Measurements from ENCODE around the gene VPS37C. TPM values are rescaled to one million over a fixed set of nuclear protein-coding genes. Genes with fewer than 3 reads are reported as not detected.

Gene VPS37C
- total and polyA plus RNA-seq, 3 experiments from 2014 or later, result 1.3 to 10.3 (median 8.4) TPM

DNA sequence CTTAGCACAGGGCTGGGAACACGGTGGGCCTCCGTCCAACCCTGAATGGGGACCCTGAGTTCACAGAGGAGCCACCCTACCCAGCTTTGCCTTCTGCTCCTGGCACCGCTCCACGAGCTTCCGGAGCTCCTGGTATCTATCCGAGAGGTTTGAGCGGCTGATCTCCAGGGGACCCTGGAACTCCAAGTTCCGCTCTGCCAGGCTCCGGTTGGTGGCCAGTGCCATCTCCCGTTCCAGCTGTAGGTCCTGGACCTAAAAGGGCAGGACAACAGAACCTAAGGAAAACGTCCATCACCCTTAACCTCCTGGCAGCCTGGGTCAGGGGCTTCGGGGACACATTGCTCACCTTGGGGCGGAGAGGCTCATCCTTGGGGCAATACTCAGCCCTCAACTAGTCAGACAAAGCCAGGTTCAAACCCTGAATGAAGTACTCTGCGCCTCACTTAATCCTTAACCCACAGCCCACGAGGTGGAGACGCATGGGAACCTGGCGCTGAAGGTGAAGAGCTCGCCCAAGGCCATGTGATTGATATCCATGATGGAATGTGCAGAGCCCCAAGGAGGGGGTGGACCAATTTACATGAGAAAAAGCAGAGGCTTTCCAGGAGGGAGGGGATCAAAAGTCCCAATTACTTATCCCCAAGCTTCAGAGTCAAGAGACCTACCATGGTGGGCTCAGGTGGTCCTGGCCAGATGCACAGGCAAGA is 27.1 kb downstream of the VPS37C start:
- peaks cover 0 to 36% (median 6%) of the 10 kb centered on the region in 3 donors for H3K36me3 Mint-ChIP-seq
- no peaks in the 10 kb centered on the region for H3K27me3 Mint-ChIP-seq
- H3K9me3 Mint-ChIP-seq, result no peaks in the 10 kb centered on the region
- H3K4me1 ChIP-seq (ENCODE audit: insufficient read depth, low read length), result peaks cover 17% of the 10 kb centered on the region
- H3K27me3 ChIP-seq (ENCODE audit: insufficient read depth, low read length, poor library complexity, severe bottlenecking), result no peaks in the 10 kb centered on the region
- POLR2A ChIA-PET, result no interaction called here
- no peak overlapping the region for H3K4me3 Mint-ChIP-seq
- no peak for DNase-seq
- no peak overlapping the region for H3K27ac ChIP-seq (ENCODE audit: low read depth, low read length)
- H3K27ac Mint-ChIP-seq, result peak overlapping the region in 1 of 8 donors; percentile 32
- no peaks in the 10 kb centered on the region for H3K36me3 ChIP-seq (ENCODE audit: insufficient read depth, low read length)
- CTCF ChIA-PET, result interaction anchor here (1.2 to 1.5 kb wide), 2 partner anchors 54 to 164 kb away, joined by 4 to 5 read pairs; no protein-coding TSS in a partner anchor
- H3K4me3 ChIP-seq (ENCODE audit: low read length), result no peak overlapping the region
- peaks cover 7 to 14% (median 11%) of the 10 kb centered on the region in 3 donors for H3K4me1 Mint-ChIP-seq
- H3K9me3 ChIP-seq (ENCODE audit: low read length), result no peaks in the 10 kb centered on the region

DNA sequence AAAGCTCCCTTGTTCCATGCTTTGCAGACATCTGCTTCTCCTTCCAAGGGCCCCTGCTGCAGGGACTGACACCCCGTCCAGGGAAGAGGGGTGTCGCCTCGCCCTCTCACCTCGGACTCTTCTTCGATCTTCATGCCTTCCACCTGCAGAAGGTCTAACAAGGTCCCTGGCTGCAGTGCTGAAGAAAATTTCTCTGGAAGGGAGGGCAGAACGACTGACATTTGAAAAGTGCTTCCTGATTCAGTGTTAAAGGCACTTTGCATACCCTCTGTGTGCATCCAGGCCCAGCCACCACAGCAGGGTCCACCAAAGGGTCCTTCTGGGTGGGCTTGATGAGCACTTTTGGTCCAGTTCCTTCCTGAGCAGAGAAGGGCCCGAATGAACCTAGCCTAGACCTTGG is 28.1 kb downstream of the VPS37C start:
- no peaks in the 10 kb centered on the region for H3K27me3 ChIP-seq (ENCODE audit: insufficient read depth, low read length, poor library complexity, severe bottlenecking)
- Mint-ChIP-seq H3K36me3 (peaks cover 0 to 31% (median 6%) of the 10 kb centered on the region in 3 donors), H3K4me1 (peaks cover 7 to 20% (median 11%) of the 10 kb centered on the region in 3 donors), H3K9me3 (no peaks in the 10 kb centered on the region), H3K27ac (peak overlapping the region in 1 of 8 donors; percentile 81), H3K27me3 (no peaks in the 10 kb centered on the region), H3K4me3 (no peak overlapping the region)
- no peaks in the 10 kb centered on the region for H3K9me3 ChIP-seq (ENCODE audit: low read length)
- no peak overlapping the region for H3K27ac ChIP-seq (ENCODE audit: low read depth, low read length)
- H3K36me3 ChIP-seq (ENCODE audit: insufficient read depth, low read length), result no peaks in the 10 kb centered on the region
- peaks cover 19% of the 10 kb centered on the region for H3K4me1 ChIP-seq (ENCODE audit: insufficient read depth, low read length)
- ChIA-PET POLR2A (no interaction called here), CTCF (interaction anchor here (1.5 to 2.0 kb wide), 4 partner anchors 11 to 302 kb away, joined by 4 to 12 read pairs (median 4); no protein-coding TSS in a partner anchor)
- no peak for DNase-seq
- no peak overlapping the region for H3K4me3 ChIP-seq (ENCODE audit: low read length)

DNA sequence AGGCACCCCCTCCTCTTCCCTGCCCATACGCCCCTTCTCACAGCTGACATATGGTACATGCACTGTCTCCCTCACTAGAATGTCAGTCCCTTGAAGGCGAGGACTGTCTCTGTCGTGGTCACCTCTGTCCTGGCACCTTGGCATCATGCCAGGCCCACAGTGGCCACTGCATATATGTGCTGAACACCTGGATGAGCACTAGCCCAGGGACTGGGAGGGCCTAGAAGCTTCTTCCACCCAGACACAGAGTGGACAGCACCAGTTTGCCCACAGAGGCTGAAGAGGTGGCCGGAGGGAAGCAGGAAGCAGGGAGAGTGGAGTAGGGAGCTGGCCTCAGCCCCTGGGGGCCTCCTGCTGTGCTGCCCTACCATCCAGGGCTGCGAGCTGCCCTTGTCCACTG is 28.6 kb downstream of the VPS37C start:
- POLR2A ChIA-PET, result interaction anchor here (0.5 kb wide), 1 partner anchor 20 kb away, joined by 3 read pairs; no protein-coding TSS in a partner anchor
- no peaks in the 10 kb centered on the region for H3K36me3 ChIP-seq (ENCODE audit: insufficient read depth, low read length)
- no peak for DNase-seq
- CTCF ChIA-PET, result interaction anchor here (1.3 to 2.0 kb wide), 4 partner anchors 12 to 302 kb away, joined by 3 to 12 read pairs (median 4); no protein-coding TSS in a partner anchor
- H3K27ac Mint-ChIP-seq, result peak overlapping the region in 1 of 8 donors; percentile 81
- H3K27me3 ChIP-seq (ENCODE audit: insufficient read depth, low read length, poor library complexity, severe bottlenecking), result no peaks in the 10 kb centered on the region
- no peaks in the 10 kb centered on the region for H3K9me3 Mint-ChIP-seq
- H3K4me3 Mint-ChIP-seq, result no peak overlapping the region
- no peak overlapping the region for H3K27ac ChIP-seq (ENCODE audit: low read depth, low read length)
- no peak overlapping the region for H3K4me3 ChIP-seq (ENCODE audit: low read length)
- peaks cover 19% of the 10 kb centered on the region for H3K4me1 ChIP-seq (ENCODE audit: insufficient read depth, low read length)
- H3K36me3 Mint-ChIP-seq, result peaks cover 0 to 33% (median 7%) of the 10 kb centered on the region in 3 donors
- H3K4me1 Mint-ChIP-seq, result peaks cover 6 to 20% (median 11%) of the 10 kb centered on the region in 3 donors
- H3K9me3 ChIP-seq (ENCODE audit: low read length), result no peaks in the 10 kb centered on the region
- no peaks in the 10 kb centered on the region for H3K27me3 Mint-ChIP-seq

- H3K4me3 ChIP-seq (ENCODE audit: low read length), result no peak overlapping the region
- peaks cover 0 to 33% (median 2%) of the 10 kb centered on the region in 3 donors for H3K36me3 Mint-ChIP-seq
- H3K4me1 Mint-ChIP-seq, result peaks cover 5 to 20% (median 11%) of the 10 kb centered on the region in 3 donors
- no peaks in the 10 kb centered on the region for H3K27me3 ChIP-seq (ENCODE audit: insufficient read depth, low read length, poor library complexity, severe bottlenecking)
- peaks cover 19% of the 10 kb centered on the region for H3K4me1 ChIP-seq (ENCODE audit: insufficient read depth, low read length)
- H3K9me3 Mint-ChIP-seq, result no peaks in the 10 kb centered on the region
- H3K36me3 ChIP-seq (ENCODE audit: insufficient read depth, low read length), result peaks cover 4% of the 10 kb centered on the region
- H3K4me3 Mint-ChIP-seq, result no peak overlapping the region
- DNase-seq, result no peak
- POLR2A ChIA-PET, result interaction anchor here (0.5 kb wide), 1 partner anchor 20 kb away, joined by 3 read pairs; no protein-coding TSS in a partner anchor
- H3K27me3 Mint-ChIP-seq, result no peaks in the 10 kb centered on the region
- H3K27ac ChIP-seq (ENCODE audit: low read depth, low read length), result no peak overlapping the region
- CTCF ChIA-PET, result interaction anchor here (1.2 to 2.0 kb wide), 5 partner anchors 12 to 301 kb away, joined by 3 to 12 read pairs (median 4); no protein-coding TSS in a partner anchor
- no peak overlapping the region for H3K27ac Mint-ChIP-seq
- H3K9me3 ChIP-seq (ENCODE audit: low read length), result no peaks in the 10 kb centered on the region
Observed at GRCh38 chr11:61131998-61132555, 29.1 kb downstream of the VPS37C start.

DNA sequence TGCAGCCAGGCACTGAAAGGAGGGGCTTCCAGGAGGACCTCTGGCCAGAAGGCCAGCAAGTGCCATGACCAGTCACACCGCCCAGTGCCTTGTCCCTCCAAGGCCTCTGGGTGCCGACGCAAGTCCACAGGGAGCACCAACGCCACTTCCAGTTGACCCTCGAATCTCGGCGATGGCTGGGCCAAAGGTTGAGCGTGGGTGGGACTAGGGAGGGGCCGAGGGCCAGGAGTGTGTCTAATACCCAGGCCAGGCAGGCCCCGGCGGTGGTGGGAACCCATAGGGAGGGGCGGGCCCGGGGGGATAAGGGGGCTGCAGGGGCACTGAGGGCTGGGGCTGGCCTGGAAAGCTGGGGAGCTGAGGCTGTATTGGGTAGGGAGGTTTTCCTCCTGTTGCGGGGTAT is 29.6 kb downstream of the VPS37C start:
- no peak overlapping the region for H3K4me3 ChIP-seq (ENCODE audit: low read length)
- H3K9me3 Mint-ChIP-seq, result no peaks in the 10 kb centered on the region
- no peaks in the 10 kb centered on the region for H3K9me3 ChIP-seq (ENCODE audit: low read length)
- peaks cover 5 to 20% (median 11%) of the 10 kb centered on the region in 3 donors for H3K4me1 Mint-ChIP-seq
- H3K27me3 ChIP-seq (ENCODE audit: insufficient read depth, low read length, poor library complexity, severe bottlenecking), result no peaks in the 10 kb centered on the region
- H3K36me3 ChIP-seq (ENCODE audit: insufficient read depth, low read length), result peaks cover 8% of the 10 kb centered on the region
- POLR2A ChIA-PET, result no interaction called here
- H3K27ac ChIP-seq (ENCODE audit: low read depth, low read length), result no peak overlapping the region
- peaks cover 19% of the 10 kb centered on the region for H3K4me1 ChIP-seq (ENCODE audit: insufficient read depth, low read length)
- peaks cover 0 to 36% (median 1%) of the 10 kb centered on the region in 3 donors for H3K36me3 Mint-ChIP-seq
- peak overlapping the region in 2 of 8 donors; percentile 65 to 66 for H3K27ac Mint-ChIP-seq
- no peak for DNase-seq
- no peak overlapping the region for H3K4me3 Mint-ChIP-seq
- CTCF ChIA-PET, result interaction anchor here (1.2 to 2.5 kb wide), 6 partner anchors 13 to 162 kb away, joined by 3 to 12 read pairs (median 4); no protein-coding TSS in a partner anchor
- no peaks in the 10 kb centered on the region for H3K27me3 Mint-ChIP-seq

DNA sequence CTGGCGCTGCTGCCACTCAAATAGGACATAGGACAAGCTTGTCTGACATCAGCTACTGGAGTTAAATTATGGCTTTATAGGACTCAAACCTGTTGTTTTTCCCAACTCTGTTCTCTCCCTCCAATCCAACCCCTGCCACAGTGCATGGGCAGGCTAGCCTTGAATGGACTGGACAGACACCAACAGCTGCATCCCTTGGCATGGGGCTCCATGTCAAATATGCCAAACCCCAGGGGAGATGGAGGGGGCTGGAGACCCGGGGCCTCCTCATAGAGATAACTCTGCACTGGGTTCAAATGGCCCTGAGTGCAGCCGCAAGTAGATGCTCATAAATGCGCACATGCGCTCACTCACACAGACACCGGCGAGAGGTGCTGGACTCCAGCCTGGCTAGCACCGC is 30.0 kb downstream of the VPS37C start:
- peaks cover 8% of the 10 kb centered on the region for H3K36me3 ChIP-seq (ENCODE audit: insufficient read depth, low read length)
- POLR2A ChIA-PET, result interaction anchor here (1.3 kb wide), 1 partner anchor 47 kb away, joined by 4 read pairs; no protein-coding TSS in a partner anchor
- peaks cover 19% of the 10 kb centered on the region for H3K4me1 ChIP-seq (ENCODE audit: insufficient read depth, low read length)
- H3K27ac ChIP-seq (ENCODE audit: low read depth, low read length), result no peak overlapping the region
- H3K4me3 ChIP-seq (ENCODE audit: low read length), result no peak overlapping the region
- H3K4me3 Mint-ChIP-seq, result no peak overlapping the region
- peaks cover 0 to 39% (median 3%) of the 10 kb centered on the region in 3 donors for H3K36me3 Mint-ChIP-seq
- peaks cover 5 to 20% (median 11%) of the 10 kb centered on the region in 3 donors for H3K4me1 Mint-ChIP-seq
- no peaks in the 10 kb centered on the region for H3K9me3 ChIP-seq (ENCODE audit: low read length)
- H3K27me3 Mint-ChIP-seq, result no peaks in the 10 kb centered on the region
- H3K9me3 Mint-ChIP-seq, result no peaks in the 10 kb centered on the region
- H3K27me3 ChIP-seq (ENCODE audit: insufficient read depth, low read length, poor library complexity, severe bottlenecking), result no peaks in the 10 kb centered on the region
- peak overlapping the region in 3 of 8 donors; percentile 1 to 66 (median 65) for H3K27ac Mint-ChIP-seq
- no peak for DNase-seq
- CTCF ChIA-PET, result interaction anchor here (0.9 to 2.5 kb wide), 7 partner anchors 10 to 300 kb away, joined by 3 to 11 read pairs (median 3); no protein-coding TSS in a partner anchor

- H3K27ac Mint-ChIP-seq, result peak overlapping the region; percentile 1 to 94 (median 62)
- no peaks in the 10 kb centered on the region for H3K27me3 ChIP-seq (ENCODE audit: insufficient read depth, low read length, poor library complexity, severe bottlenecking)
- H3K36me3 ChIP-seq (ENCODE audit: insufficient read depth, low read length), result peaks cover 21% of the 10 kb centered on the region
- peaks cover 0 to 51% (median 9%) of the 10 kb centered on the region in 3 donors for H3K36me3 Mint-ChIP-seq
- peaks cover 5 to 20% (median 11%) of the 10 kb centered on the region in 3 donors for H3K4me1 Mint-ChIP-seq
- peak; percentile 81 to 91 (median 86) for DNase-seq
- no peaks in the 10 kb centered on the region for H3K27me3 Mint-ChIP-seq
- H3K9me3 ChIP-seq (ENCODE audit: low read length), result no peaks in the 10 kb centered on the region
- POLR2A ChIA-PET, result interaction anchor here (1.0 to 1.8 kb wide), 6 partner anchors 18 to 162 kb away, joined by 3 to 12 read pairs (median 4); partner anchors contain the start of gene CD6
- H3K4me1 ChIP-seq (ENCODE audit: insufficient read depth, low read length), result peaks cover 19% of the 10 kb centered on the region
- CTCF ChIA-PET, result interaction anchor here (0.8 to 2.5 kb wide), 36 partner anchors 9 to 299 kb away, joined by 3 to 18 read pairs (median 4); no protein-coding TSS in a partner anchor
- no peaks in the 10 kb centered on the region for H3K9me3 Mint-ChIP-seq
- H3K4me3 ChIP-seq (ENCODE audit: low read length), result no peak overlapping the region
- no peak overlapping the region for H3K27ac ChIP-seq (ENCODE audit: low read depth, low read length)
- H3K4me3 Mint-ChIP-seq, result peak overlapping the region in 5 of 7 donors; percentile 9 to 70 (median 37)
Observed at GRCh38 chr11:61129639-61130523, 31.3 kb downstream of the VPS37C start.
